Measurements from ENCODE around the gene ANKS3.
A peak's percentile ranks its signal among the peaks of the same experiment; 100 is the strongest.
"Not testable (repeated sequence)": the region's sequence is repeated elsewhere in the genome, so short reads cannot be mapped to it uniquely, and the experiment has no call there.

The ANKS3 gene

DNA sequence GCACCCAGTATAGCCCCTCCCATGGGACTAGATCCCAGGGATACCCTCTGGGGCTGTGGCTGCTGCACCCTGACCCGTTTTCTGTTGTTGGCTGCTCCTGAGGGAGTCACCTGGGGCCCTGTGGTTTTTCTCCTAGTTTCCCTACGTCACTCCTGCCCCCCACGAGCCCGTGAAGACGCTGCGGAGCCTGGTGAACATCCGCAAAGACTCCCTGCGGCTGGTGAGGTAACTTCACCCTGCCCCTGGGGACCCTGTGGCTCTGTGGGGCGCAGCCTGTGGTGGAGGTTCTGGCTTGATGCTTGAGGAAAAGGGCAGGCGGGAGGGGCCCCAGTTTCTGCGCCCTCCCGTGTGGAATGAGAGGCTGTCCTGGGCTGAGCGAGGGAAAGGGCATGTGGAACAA, 82.2 kb downstream of the ANKS3 start:
- no peak overlapping the region for H3K4me3 ChIP-seq (ENCODE audit: low read length)
- no peak for DNase-seq (ENCODE audit: low read depth)
- TF ChIP-seq, protein P1, sequence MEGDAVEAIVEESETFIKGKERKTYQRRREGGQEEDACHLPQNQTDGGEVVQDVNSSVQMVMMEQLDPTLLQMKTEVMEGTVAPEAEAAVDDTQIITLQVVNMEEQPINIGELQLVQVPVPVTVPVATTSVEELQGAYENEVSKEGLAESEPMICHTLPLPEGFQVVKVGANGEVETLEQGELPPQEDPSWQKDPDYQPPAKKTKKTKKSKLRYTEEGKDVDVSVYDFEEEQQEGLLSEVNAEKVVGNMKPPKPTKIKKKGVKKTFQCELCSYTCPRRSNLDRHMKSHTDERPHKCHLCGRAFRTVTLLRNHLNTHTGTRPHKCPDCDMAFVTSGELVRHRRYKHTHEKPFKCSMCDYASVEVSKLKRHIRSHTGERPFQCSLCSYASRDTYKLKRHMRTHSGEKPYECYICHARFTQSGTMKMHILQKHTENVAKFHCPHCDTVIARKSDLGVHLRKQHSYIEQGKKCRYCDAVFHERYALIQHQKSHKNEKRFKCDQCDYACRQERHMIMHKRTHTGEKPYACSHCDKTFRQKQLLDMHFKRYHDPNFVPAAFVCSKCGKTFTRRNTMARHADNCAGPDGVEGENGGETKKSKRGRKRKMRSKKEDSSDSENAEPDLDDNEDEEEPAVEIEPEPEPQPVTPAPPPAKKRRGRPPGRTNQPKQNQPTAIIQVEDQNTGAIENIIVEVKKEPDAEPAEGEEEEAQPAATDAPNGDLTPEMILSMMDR (IDR thresholded peaks at IDR 0.05; ENCODE audit: insufficient read depth, low read depth, low read length, missing control alignments) = no peak

DNA sequence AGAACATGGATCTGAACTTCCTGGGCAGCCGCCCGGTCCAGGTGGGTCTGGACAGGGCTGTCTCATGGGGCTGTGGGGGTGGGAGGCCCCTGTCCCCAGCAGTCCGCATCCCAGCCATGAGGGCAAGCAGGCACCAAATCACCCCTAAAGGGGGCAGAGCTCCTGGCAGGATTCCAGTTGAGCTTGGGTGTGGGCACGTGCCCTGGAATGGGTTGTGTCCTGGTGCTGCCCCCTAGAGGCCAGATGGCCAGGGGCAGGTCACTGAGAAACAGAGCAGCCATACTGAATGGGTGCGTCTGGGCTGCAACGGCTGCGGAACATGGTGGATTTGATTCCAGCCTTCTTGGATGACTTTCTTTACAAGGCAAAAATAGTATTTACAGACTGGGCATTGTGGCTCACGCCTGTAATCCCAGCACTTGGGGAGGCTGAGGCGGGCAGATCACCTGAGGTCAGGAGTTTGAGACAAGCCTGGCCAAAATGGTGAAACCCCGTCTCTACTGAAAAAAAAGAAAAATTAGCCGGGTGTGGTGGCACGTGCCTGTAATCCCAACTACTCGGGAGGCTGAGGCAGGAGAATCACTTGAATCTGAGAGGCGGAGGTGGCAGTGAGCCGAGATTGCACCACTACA, 83.5 kb downstream of the ANKS3 start:
- TF ChIP-seq, protein P1 (IDR thresholded peaks at IDR 0.05; ENCODE audit: insufficient read depth, low read depth, low read length, missing control alignments) = peak; percentile 87
- DNase-seq (ENCODE audit: low read depth) = peak; percentile 76
- H3K4me3 ChIP-seq (ENCODE audit: low read length) = not testable (repeated sequence)

DNA sequence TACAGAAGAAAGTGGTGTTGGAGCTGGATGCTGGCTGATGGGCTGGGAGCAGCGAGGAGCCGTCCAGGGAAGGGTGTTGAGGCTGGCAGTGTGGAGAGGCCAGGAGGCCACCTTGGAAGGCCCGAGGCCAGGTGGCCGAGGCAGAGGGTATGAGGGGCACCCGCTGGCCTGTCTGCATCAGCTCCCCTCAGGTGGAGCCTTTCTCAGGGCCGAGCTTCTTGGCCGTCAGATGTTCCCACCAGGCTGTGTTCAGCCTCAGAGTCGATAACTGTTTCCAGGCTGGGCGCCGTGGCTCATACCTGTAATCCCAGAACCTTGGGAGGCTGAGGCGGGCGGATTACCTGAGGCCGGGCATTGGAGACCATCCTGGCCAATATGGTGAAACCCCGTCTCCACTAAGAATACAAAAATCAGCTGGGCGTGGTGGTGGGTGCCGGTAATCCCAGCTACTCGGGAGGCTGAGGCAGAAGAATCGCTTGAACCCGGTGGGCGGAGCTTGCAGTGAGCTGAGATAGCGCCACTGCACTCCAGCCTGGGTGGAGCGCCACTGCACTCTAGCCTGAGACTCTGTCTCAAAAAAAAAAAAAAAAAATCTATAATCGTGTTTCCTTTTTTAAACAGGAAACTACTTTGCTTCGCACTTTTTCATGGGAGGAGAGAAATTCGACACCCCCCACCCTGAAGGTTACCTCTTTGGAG, 84.2 kb downstream of the ANKS3 start:
- DNase-seq (ENCODE audit: low read depth) = no peak
- TF ChIP-seq, protein P1 (IDR thresholded peaks at IDR 0.05; ENCODE audit: insufficient read depth, low read depth, low read length, missing control alignments) = no peak
- no peak overlapping the region for H3K4me3 ChIP-seq (ENCODE audit: low read length)

DNA sequence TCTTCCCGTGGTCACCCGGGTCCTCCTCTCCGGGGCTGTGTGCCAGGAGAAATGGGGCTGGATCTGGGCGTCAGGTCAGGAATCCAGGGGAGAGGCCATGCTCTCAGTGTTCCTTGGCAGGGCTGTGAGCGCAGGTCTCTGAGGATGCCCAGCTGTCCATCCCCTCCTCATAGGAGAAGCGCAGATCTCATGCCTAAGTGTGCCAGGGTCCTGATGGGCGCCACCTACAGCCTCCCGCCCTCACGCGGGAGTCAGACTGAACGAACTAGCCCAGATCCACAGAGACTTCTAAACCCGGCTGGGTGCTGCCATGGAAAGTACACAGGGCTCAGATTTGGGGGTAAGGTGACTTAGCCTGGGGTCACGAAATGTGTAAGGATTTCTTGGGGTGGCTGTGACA, 85.2 kb downstream of the ANKS3 start:
- TF ChIP-seq, protein P1 (IDR thresholded peaks at IDR 0.05; ENCODE audit: insufficient read depth, low read depth, low read length, missing control alignments) = no peak
- no peak overlapping the region for H3K4me3 ChIP-seq (ENCODE audit: low read length)
- no peak for DNase-seq (ENCODE audit: low read depth)

DNA sequence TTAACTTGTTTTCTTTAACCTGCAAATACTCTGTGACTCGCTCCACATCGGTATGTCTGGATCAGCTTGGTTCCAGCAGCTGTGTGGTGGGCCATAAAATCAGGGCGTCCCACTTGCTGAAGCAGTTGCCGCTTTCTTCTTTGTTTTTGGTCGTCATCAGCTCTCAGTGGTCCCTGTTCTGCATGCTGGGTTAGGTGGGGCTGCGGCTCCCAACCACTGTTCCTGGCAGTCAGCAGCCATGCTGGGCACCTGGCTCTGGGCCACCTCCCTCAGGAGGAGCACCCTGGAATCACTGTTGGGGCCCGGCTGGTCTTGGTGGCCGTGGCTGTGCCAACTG, 86.5 kb downstream of the ANKS3 start:
- TF ChIP-seq, protein P1 (IDR thresholded peaks at IDR 0.05; ENCODE audit: insufficient read depth, low read depth, low read length, missing control alignments) = no peak
- H3K4me3 ChIP-seq (ENCODE audit: low read length) = no peak overlapping the region
- DNase-seq (ENCODE audit: low read depth) = no peak

DNA sequence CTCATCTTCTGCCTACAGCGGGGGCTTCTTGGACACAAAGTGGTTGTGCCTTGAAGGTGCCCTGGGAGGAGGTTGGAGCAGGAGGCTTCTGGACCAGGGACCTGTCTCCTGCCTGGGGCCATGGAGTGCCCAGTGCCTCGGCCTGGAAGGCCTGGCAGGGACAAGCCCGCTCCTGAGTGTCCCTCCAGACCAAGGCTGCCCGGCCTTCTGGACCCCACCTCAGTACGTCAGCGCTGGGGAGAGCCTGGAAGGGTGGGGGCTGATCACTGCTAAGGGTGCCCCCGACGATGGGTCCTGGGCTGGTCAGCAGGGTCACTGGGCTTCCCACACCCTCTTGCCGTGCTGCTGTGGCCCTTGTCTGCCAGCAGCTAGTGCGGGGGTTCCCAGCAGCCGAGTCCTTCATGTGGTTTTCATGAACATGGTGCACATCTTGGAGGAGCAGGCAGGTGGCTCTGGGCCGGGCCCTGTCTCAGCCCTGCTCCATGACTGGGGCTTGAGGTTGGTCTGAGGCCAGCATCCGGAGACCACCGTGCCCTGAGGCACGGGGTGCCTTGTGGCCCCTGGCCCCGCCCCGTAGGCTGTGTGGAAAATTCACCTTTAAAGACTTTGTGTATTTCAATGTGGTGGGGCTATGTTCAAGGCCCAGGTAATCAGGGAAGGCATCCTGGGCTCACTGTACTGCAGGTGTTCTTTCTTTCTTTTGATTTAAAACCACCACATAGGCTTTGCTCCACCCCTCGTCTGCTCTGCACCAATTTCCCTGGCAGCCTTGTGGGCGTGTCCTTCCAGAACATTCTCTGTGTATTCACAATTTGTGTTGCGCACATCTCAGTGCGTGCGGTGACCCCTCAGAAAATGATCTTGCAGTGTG, 87.1 kb downstream of the ANKS3 start:
- TF ChIP-seq, protein P1 (IDR thresholded peaks at IDR 0.05; ENCODE audit: insufficient read depth, low read depth, low read length, missing control alignments) = no peak
- H3K4me3 ChIP-seq (ENCODE audit: low read length) = no peak overlapping the region
- DNase-seq (ENCODE audit: low read depth) = no peak
